WTC11 (cell line): ENCODE results near the gene TKT. TPM values are rescaled to one million over a fixed set of nuclear protein-coding genes. Genes with fewer than 3 reads are reported as not detected.

Source experiments
- ATF1 ChIP-seq: sonication (generic); formaldehyde crosslinking; IDR thresholded peaks from 2 replicates; pipeline ENCODE4 v1.8.1; 2023; ENCODE audit warnings: mild to moderate bottlenecking, moderate library complexity, missing genetic modification reagents
- CREB1 ChIP-seq: sonication (generic); formaldehyde crosslinking; IDR thresholded peaks from 2 replicates; pipeline ENCODE4 v1.8.0; 2023; ENCODE audit warnings: mild to moderate bottlenecking, missing genetic modification reagents
- FOXP1 ChIP-seq: sonication (generic); formaldehyde crosslinking; IDR thresholded peaks from 2 replicates; pipeline ENCODE4 v1.8.0; 2022; ENCODE audit warnings: missing genetic modification reagents, mild to moderate bottlenecking, moderate library complexity, borderline replicate concordance
- NR2C2 ChIP-seq: sonication (generic); formaldehyde crosslinking; IDR thresholded peaks from 2 replicates; pipeline ENCODE4 v1.8.0; 2022; ENCODE audit warnings: mild to moderate bottlenecking, missing genetic modification reagents
- PREB ChIP-seq: sonication (generic); formaldehyde crosslinking; IDR thresholded peaks from 2 replicates; pipeline ENCODE4 v1.8.1; 2022; ENCODE audit warnings: mild to moderate bottlenecking, missing genetic modification reagents, moderate library complexity, borderline replicate concordance
- SMAD4 ChIP-seq: sonication (generic); formaldehyde crosslinking; IDR thresholded peaks from 2 replicates; pipeline ENCODE4 v1.8.0; 2022; ENCODE audit warnings: mild to moderate bottlenecking, missing genetic modification reagents
- TEAD1 ChIP-seq: sonication (generic); formaldehyde crosslinking; IDR thresholded peaks from 2 replicates; pipeline ENCODE4 v1.8.0; 2022; ENCODE audit warnings: mild to moderate bottlenecking, missing genetic modification reagents
- TP53 ChIP-seq: sonication (generic); formaldehyde crosslinking; IDR thresholded peaks from 2 replicates; pipeline ENCODE4 v1.8.1; 2023; ENCODE audit warnings: mild to moderate bottlenecking, missing genetic modification reagents
- ZNF121 ChIP-seq: sonication (generic); formaldehyde crosslinking; IDR thresholded peaks from 2 replicates; pipeline ENCODE4 v1.8.0; 2023; ENCODE audit warnings: missing genetic modification reagents
- ZNF138 ChIP-seq: sonication (generic); formaldehyde crosslinking; conservative IDR thresholded peaks from 2 replicates; pipeline ENCODE4 v1.8.1; 2022; ENCODE audit warnings: mild to moderate bottlenecking, moderate library complexity, missing genetic modification reagents
- ZNF425 ChIP-seq: fragments of 250-450 bp; sonication (Bioruptor Pico); conservative IDR thresholded peaks from 2 replicates; pipeline ENCODE4 v1.9.0; 2021; ENCODE audit warnings: mild to moderate bottlenecking
- ZNF512 ChIP-seq: sonication (generic); formaldehyde crosslinking; IDR thresholded peaks from 2 replicates; pipeline ENCODE4 v1.8.1; 2022; ENCODE audit warnings: missing genetic modification reagents, borderline replicate concordance
- ZSCAN18 ChIP-seq: fragments of 250-450 bp; sonication (Bioruptor Pico); IDR thresholded peaks from 2 replicates; pipeline ENCODE4 v2.1.2; 2022; ENCODE audit warnings: mild to moderate bottlenecking, moderate library complexity
- total RNA-seq: library from RNA; stranded (reverse); gene quantifications from 3 replicates; pipeline ENCODE4 v1.2.3, GENCODE V29; 2021
- TF ChIP-seq, protein P1 (sequence below): sonication (generic); formaldehyde crosslinking; IDR thresholded peaks from 2 replicates; pipeline ENCODE4 v1.8.0; 2023; ENCODE audit warnings: missing genetic modification reagents, mild to moderate bottlenecking, borderline replicate concordance
- TF ChIP-seq, protein P2 (sequence below): sonication (generic); formaldehyde crosslinking; IDR thresholded peaks from 2 replicates; pipeline ENCODE4 v1.8.1; 2023; ENCODE audit warnings: mild to moderate bottlenecking, missing genetic modification reagents
- TF ChIP-seq, protein P3 (sequence below): sonication (generic); formaldehyde crosslinking; IDR thresholded peaks from 2 replicates; pipeline ENCODE4 v1.8.0; 2023; ENCODE audit warnings: mild to moderate bottlenecking, missing genetic modification reagents
- TF ChIP-seq, protein P4 (sequence below): sonication (generic); formaldehyde crosslinking; IDR thresholded peaks from 2 replicates; pipeline ENCODE4 v1.8.1; 2023; ENCODE audit warnings: mild to moderate bottlenecking, missing genetic modification reagents, borderline replicate concordance

Gene TKT
- total RNA-seq, 1 experiment from 2014 or later, result 1,040 TPM

GRCh38 chr3:53255775-53256703 is at the start of gene TKT (continued):
- TF ChIP-seq ZNF425 (CRISPR knock-in tag) (no peak), ZNF121 (CRISPR knock-in tag) (no peak), NR2C2 (CRISPR knock-in tag) (no peak), TEAD1 (CRISPR knock-in tag) (no peak), ATF1 (CRISPR knock-in tag) (no peak; the same call in 1 of the 2 replicates), CREB1 (no peak), TP53 (CRISPR knock-in tag) (no peak), ZSCAN18 (CRISPR knock-in tag) (no peak), ZNF512 (CRISPR knock-in tag) (no peak), PREB (no peak), ZNF138 (CRISPR knock-in tag) (no peak), FOXP1 (peak; percentile 15; the same call in 1 of the 2 replicates), SMAD4 (CRISPR knock-in tag) (no peak)
- TF ChIP-seq, protein P1, sequence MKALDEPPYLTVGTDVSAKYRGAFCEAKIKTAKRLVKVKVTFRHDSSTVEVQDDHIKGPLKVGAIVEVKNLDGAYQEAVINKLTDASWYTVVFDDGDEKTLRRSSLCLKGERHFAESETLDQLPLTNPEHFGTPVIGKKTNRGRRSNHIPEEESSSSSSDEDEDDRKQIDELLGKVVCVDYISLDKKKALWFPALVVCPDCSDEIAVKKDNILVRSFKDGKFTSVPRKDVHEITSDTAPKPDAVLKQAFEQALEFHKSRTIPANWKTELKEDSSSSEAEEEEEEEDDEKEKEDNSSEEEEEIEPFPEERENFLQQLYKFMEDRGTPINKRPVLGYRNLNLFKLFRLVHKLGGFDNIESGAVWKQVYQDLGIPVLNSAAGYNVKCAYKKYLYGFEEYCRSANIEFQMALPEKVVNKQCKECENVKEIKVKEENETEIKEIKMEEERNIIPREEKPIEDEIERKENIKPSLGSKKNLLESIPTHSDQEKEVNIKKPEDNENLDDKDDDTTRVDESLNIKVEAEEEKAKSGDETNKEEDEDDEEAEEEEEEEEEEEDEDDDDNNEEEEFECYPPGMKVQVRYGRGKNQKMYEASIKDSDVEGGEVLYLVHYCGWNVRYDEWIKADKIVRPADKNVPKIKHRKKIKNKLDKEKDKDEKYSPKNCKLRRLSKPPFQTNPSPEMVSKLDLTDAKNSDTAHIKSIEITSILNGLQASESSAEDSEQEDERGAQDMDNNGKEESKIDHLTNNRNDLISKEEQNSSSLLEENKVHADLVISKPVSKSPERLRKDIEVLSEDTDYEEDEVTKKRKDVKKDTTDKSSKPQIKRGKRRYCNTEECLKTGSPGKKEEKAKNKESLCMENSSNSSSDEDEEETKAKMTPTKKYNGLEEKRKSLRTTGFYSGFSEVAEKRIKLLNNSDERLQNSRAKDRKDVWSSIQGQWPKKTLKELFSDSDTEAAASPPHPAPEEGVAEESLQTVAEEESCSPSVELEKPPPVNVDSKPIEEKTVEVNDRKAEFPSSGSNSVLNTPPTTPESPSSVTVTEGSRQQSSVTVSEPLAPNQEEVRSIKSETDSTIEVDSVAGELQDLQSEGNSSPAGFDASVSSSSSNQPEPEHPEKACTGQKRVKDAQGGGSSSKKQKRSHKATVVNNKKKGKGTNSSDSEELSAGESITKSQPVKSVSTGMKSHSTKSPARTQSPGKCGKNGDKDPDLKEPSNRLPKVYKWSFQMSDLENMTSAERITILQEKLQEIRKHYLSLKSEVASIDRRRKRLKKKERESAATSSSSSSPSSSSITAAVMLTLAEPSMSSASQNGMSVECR (CRISPR knock-in tag), result peak; percentile 75; the same call in 1 of the 2 replicates
- TF ChIP-seq, protein P2, sequence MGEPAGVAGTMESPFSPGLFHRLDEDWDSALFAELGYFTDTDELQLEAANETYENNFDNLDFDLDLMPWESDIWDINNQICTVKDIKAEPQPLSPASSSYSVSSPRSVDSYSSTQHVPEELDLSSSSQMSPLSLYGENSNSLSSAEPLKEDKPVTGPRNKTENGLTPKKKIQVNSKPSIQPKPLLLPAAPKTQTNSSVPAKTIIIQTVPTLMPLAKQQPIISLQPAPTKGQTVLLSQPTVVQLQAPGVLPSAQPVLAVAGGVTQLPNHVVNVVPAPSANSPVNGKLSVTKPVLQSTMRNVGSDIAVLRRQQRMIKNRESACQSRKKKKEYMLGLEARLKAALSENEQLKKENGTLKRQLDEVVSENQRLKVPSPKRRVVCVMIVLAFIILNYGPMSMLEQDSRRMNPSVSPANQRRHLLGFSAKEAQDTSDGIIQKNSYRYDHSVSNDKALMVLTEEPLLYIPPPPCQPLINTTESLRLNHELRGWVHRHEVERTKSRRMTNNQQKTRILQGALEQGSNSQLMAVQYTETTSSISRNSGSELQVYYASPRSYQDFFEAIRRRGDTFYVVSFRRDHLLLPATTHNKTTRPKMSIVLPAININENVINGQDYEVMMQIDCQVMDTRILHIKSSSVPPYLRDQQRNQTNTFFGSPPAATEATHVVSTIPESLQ (CRISPR knock-in tag), result no peak
- TF ChIP-seq, protein P3, sequence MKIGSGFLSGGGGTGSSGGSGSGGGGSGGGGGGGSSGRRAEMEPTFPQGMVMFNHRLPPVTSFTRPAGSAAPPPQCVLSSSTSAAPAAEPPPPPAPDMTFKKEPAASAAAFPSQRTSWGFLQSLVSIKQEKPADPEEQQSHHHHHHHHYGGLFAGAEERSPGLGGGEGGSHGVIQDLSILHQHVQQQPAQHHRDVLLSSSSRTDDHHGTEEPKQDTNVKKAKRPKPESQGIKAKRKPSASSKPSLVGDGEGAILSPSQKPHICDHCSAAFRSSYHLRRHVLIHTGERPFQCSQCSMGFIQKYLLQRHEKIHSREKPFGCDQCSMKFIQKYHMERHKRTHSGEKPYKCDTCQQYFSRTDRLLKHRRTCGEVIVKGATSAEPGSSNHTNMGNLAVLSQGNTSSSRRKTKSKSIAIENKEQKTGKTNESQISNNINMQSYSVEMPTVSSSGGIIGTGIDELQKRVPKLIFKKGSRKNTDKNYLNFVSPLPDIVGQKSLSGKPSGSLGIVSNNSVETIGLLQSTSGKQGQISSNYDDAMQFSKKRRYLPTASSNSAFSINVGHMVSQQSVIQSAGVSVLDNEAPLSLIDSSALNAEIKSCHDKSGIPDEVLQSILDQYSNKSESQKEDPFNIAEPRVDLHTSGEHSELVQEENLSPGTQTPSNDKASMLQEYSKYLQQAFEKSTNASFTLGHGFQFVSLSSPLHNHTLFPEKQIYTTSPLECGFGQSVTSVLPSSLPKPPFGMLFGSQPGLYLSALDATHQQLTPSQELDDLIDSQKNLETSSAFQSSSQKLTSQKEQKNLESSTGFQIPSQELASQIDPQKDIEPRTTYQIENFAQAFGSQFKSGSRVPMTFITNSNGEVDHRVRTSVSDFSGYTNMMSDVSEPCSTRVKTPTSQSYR, result no peak
- TF ChIP-seq, protein P4, sequence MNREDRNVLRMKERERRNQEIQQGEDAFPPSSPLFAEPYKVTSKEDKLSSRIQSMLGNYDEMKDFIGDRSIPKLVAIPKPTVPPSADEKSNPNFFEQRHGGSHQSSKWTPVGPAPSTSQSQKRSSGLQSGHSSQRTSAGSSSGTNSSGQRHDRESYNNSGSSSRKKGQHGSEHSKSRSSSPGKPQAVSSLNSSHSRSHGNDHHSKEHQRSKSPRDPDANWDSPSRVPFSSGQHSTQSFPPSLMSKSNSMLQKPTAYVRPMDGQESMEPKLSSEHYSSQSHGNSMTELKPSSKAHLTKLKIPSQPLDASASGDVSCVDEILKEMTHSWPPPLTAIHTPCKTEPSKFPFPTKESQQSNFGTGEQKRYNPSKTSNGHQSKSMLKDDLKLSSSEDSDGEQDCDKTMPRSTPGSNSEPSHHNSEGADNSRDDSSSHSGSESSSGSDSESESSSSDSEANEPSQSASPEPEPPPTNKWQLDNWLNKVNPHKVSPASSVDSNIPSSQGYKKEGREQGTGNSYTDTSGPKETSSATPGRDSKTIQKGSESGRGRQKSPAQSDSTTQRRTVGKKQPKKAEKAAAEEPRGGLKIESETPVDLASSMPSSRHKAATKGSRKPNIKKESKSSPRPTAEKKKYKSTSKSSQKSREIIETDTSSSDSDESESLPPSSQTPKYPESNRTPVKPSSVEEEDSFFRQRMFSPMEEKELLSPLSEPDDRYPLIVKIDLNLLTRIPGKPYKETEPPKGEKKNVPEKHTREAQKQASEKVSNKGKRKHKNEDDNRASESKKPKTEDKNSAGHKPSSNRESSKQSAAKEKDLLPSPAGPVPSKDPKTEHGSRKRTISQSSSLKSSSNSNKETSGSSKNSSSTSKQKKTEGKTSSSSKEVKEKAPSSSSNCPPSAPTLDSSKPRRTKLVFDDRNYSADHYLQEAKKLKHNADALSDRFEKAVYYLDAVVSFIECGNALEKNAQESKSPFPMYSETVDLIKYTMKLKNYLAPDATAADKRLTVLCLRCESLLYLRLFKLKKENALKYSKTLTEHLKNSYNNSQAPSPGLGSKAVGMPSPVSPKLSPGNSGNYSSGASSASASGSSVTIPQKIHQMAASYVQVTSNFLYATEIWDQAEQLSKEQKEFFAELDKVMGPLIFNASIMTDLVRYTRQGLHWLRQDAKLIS (CRISPR knock-in tag), result no peak
